Measurements from ENCODE around the gene STX10. TPM values are rescaled to one million over a fixed set of nuclear protein-coding genes. Genes with fewer than 3 reads are reported as not detected.

Gene STX10
- total RNA-seq, 1 donor from 2014 or later: 36.5 TPM

GRCh38 chr19:13173139-13173737 lies 23.1 kb upstream of the STX10 start:
- Histone ChIP-seq H3K4me1 (no peaks in the 10 kb centered on the region), H3K4me2 (no peak overlapping the region), H3K9ac (no peak overlapping the region), H3K9me3 (ENCODE audit: low read depth) (no peaks in the 10 kb centered on the region), H3K4me3 (no peak overlapping the region), H3K79me2 (ENCODE audit: low read depth) (no peaks in the 10 kb centered on the region), H3F3A (ENCODE audit: low read depth) (no peaks in the 10 kb centered on the region), H3K27me3 (no peaks in the 10 kb centered on the region), H3K27ac (no peak overlapping the region), H3K36me3 (no peaks in the 10 kb centered on the region), H4K20me1 (ENCODE audit: low read depth) (no peaks in the 10 kb centered on the region), H2AFZ (replicated peaks) (no peak overlapping the region)
- H3K27ac Mint-ChIP-seq: no peak overlapping the region
- no peak for TF ChIP-seq CTCF (IDR thresholded peaks at IDR 0.05)
- TF ChIP-seq EZH2 (IDR thresholded peaks at IDR 0.05): no peak
- TF ChIP-seq EZH2phosphoT487 (IDR thresholded peaks at IDR 0.05): no peak
- DNase-seq (ENCODE audit: low spot score): no peak
- peaks cover 6% of the 10 kb centered on the region for H3K4me1 Mint-ChIP-seq
- peaks cover 11% of the 10 kb centered on the region for H3K27me3 Mint-ChIP-seq (ENCODE audit: insufficient read depth, low read depth)
- H3K9me3 Mint-ChIP-seq: no peaks in the 10 kb centered on the region
- H3K36me3 Mint-ChIP-seq: no peaks in the 10 kb centered on the region
- no peak overlapping the region for H3K4me3 Mint-ChIP-seq

- no peak overlapping the region for H3K4me3 ChIP-seq
- Mint-ChIP-seq H3K36me3 (no peaks in the 10 kb centered on the region), H3K27ac (no peak overlapping the region), H3K9me3 (no peaks in the 10 kb centered on the region), H3K27me3 (ENCODE audit: insufficient read depth, low read depth) (peaks cover 11% of the 10 kb centered on the region), H3K4me1 (peaks cover 10% of the 10 kb centered on the region), H3K4me3 (peak overlapping the region; percentile 33)
- no peaks in the 10 kb centered on the region for H3K4me1 ChIP-seq
- H3K9me3 ChIP-seq (ENCODE audit: low read depth): no peaks in the 10 kb centered on the region
- no peak for DNase-seq (ENCODE audit: low spot score)
- H3K4me2 ChIP-seq: no peak overlapping the region
- H3F3A ChIP-seq (ENCODE audit: low read depth): no peaks in the 10 kb centered on the region
- H3K27me3 ChIP-seq: no peaks in the 10 kb centered on the region
- TF ChIP-seq EZH2phosphoT487 (IDR thresholded peaks at IDR 0.05) (no peak), CTCF (IDR thresholded peaks at IDR 0.05) (no peak), EZH2 (IDR thresholded peaks at IDR 0.05) (no peak)
- no peaks in the 10 kb centered on the region for H3K79me2 ChIP-seq (ENCODE audit: low read depth)
- no peak overlapping the region for H3K27ac ChIP-seq
- H3K9ac ChIP-seq: no peak overlapping the region
- no peak overlapping the region for H2AFZ ChIP-seq (replicated peaks)
- H4K20me1 ChIP-seq (ENCODE audit: low read depth): no peaks in the 10 kb centered on the region
- H3K36me3 ChIP-seq: no peaks in the 10 kb centered on the region
Observed at GRCh38 chr19:13172346-13173138, 22.4 kb upstream of the STX10 start.

GRCh38 chr19:13171146-13171545 lies 21.0 kb upstream of the STX10 start:
- no peaks in the 10 kb centered on the region for H3K9me3 Mint-ChIP-seq
- H3K4me1 Mint-ChIP-seq: peaks cover 18% of the 10 kb centered on the region
- Histone ChIP-seq H3K4me2 (no peak overlapping the region), H3K9me3 (ENCODE audit: low read depth) (no peaks in the 10 kb centered on the region), H3K36me3 (no peaks in the 10 kb centered on the region), H2AFZ (replicated peaks) (no peak overlapping the region), H3F3A (ENCODE audit: low read depth) (peaks cover 10% of the 10 kb centered on the region), H3K79me2 (ENCODE audit: low read depth) (no peaks in the 10 kb centered on the region), H4K20me1 (ENCODE audit: low read depth) (no peaks in the 10 kb centered on the region), H3K4me3 (no peak overlapping the region), H3K27me3 (no peaks in the 10 kb centered on the region), H3K4me1 (peaks cover 7% of the 10 kb centered on the region), H3K27ac (no peak overlapping the region), H3K9ac (no peak overlapping the region)
- no peak overlapping the region for H3K27ac Mint-ChIP-seq
- H3K36me3 Mint-ChIP-seq: no peaks in the 10 kb centered on the region
- TF ChIP-seq EZH2 (IDR thresholded peaks at IDR 0.05): no peak
- no peak for TF ChIP-seq CTCF (IDR thresholded peaks at IDR 0.05)
- TF ChIP-seq EZH2phosphoT487 (IDR thresholded peaks at IDR 0.05): no peak
- DNase-seq (ENCODE audit: low spot score): no peak
- H3K27me3 Mint-ChIP-seq (ENCODE audit: insufficient read depth, low read depth): peaks cover 13% of the 10 kb centered on the region
- H3K4me3 Mint-ChIP-seq: no peak overlapping the region
